Measurements from ENCODE around the gene NRSN1.

NRSN1 gene

DNA sequence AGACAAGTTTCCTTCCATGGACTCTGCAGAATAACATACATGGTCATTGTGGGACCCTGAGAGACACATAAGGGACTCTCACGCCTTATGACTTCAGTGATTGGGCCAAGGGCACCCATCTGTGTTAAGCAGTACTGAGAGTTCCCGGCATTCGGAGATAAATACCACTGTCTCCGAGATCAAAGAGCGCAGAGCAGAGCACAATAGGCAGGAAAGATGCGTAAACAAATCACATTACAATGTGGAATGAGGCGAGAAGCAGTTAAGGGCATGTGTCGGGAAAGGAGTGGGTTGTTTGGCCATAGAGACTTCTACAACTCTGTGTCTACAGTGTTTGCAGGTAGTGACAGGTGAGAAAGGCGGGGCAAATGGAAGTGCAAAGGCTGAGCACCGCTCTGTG, 57.6 kb downstream of the NRSN1 start:
- no peak for DNase-seq (ENCODE audit: extremely low read depth, low read depth)
- TF ChIP-seq, protein P1, sequence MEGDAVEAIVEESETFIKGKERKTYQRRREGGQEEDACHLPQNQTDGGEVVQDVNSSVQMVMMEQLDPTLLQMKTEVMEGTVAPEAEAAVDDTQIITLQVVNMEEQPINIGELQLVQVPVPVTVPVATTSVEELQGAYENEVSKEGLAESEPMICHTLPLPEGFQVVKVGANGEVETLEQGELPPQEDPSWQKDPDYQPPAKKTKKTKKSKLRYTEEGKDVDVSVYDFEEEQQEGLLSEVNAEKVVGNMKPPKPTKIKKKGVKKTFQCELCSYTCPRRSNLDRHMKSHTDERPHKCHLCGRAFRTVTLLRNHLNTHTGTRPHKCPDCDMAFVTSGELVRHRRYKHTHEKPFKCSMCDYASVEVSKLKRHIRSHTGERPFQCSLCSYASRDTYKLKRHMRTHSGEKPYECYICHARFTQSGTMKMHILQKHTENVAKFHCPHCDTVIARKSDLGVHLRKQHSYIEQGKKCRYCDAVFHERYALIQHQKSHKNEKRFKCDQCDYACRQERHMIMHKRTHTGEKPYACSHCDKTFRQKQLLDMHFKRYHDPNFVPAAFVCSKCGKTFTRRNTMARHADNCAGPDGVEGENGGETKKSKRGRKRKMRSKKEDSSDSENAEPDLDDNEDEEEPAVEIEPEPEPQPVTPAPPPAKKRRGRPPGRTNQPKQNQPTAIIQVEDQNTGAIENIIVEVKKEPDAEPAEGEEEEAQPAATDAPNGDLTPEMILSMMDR (IDR thresholded peaks at IDR 0.05; ENCODE audit: low read depth, low read length, missing control alignments), result no peak
- no peak overlapping the region for H3K4me3 ChIP-seq (replicated peaks; ENCODE audit: low read depth, low read length)

DNA sequence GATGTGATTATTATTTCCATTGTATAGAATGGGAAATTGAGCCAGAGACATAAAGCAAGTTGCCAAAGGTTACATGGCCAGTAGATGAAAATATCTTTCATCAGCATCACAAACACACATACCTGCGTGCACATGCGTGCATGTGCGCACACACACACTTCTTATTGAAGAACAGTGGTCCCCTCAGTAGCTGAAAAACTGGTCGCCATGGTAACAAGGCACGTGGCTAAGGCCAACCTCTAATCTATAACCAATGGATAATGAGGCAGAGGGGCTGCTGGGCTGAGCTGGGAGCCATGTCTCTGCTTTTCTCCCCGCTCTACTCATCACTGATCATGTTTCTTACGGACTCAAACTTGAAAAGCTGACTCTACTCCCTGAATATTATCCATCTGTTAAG, 60.3 kb downstream of the NRSN1 start:
- H3K4me3 ChIP-seq (replicated peaks; ENCODE audit: low read depth, low read length), result no peak overlapping the region
- DNase-seq (ENCODE audit: extremely low read depth, low read depth), result no peak
- TF ChIP-seq, protein P1 (IDR thresholded peaks at IDR 0.05; ENCODE audit: low read depth, low read length, missing control alignments), result no peak

DNA sequence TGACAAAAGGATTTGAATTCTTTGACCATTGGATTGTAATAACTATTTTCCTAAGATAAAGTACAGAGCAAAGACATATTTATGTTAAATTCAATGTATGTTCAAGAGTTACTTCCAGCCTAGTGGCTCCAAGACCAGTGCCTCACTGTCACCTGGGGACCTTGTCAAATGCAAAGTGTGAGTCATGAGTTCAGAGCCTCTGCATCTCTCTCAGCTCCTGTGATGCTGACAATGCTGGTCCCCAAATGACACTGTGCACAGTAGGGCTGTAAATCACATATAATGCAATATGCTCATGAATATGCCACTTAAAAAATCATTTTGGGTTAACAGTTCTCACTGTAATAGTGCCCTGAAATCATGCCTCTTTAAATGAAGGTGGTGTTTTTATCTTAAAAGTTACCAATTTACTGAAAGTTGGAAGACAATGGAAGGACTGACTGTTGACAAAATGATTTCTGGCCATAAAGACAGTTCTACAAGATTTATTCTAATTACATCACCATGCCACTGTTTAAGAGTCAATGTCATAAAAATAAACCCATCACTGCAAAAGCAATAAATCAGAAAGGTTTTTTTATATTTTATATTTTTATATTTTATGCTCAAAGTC, 62.1 kb downstream of the NRSN1 start:
- TF ChIP-seq, protein P1 (IDR thresholded peaks at IDR 0.05; ENCODE audit: low read depth, low read length, missing control alignments), result no peak
- no peak for DNase-seq (ENCODE audit: extremely low read depth, low read depth)
- H3K4me3 ChIP-seq (replicated peaks; ENCODE audit: low read depth, low read length), result no peak overlapping the region

DNA sequence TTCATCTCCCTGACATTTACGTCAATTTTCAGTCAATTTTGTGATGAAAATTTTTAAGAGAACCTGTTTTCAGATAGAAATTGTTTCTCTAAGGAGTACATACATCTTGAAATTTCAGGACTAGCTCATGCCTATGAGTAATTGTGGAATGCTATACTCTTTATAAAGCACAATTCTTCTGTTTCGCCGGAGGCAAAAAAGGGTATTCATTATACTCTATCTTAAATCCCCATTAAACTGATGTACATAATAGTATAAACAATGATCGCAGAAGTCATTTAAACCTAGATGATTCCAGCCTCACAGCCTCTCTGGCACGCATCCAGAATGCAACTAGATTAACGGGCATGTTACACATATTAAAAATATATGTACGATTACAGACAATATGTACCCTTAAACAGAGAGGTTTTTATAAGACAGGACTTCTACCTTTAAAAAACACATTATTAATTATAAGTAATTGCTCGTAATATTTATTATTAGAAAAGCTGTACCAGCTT, 62.6 kb downstream of the NRSN1 start:
- TF ChIP-seq, protein P1 (IDR thresholded peaks at IDR 0.05; ENCODE audit: low read depth, low read length, missing control alignments), result no peak
- no peak overlapping the region for H3K4me3 ChIP-seq (replicated peaks; ENCODE audit: low read depth, low read length)
- DNase-seq (ENCODE audit: extremely low read depth, low read depth), result no peak

DNA sequence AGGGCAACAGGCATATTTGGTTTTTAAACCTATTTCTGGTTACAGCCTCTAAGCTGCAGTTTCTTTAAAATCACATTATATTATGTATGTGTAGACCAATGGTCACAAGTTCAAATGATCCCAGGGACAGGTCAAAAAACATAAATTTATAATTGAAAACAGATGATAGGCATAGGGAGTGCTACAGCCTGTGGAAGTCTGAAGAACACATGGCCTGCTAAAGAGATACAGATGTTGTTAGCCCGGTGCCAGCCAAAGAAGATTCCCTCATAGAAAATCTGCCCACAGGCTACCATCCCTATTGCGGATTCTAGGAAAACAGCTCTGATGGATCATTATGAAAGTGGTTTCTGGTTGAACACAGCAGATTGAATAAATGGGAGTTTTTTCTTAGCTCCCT, 65.3 kb downstream of the NRSN1 start:
- DNase-seq (ENCODE audit: extremely low read depth, low read depth), result no peak
- TF ChIP-seq, protein P1 (IDR thresholded peaks at IDR 0.05; ENCODE audit: low read depth, low read length, missing control alignments), result no peak

DNA sequence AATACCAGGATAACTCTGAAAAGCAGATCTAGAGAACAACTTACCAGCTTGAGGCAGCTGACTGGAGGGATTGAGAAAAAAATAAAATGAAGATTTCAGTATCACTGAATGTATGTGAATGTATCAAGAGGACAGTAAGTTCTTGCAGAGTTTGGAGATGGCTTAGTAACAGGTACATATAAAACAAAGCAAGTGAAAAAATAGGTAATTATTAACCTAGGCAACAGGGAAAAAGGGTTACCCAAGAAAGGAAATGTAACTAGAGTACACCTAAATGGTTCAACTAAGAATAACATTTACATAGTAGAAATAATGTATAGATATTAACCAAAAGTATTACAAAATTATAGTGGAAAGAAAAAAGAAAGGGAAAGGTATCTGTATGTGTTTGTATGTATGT, 67.3 kb downstream of the NRSN1 start:
- no peak for DNase-seq (ENCODE audit: extremely low read depth, low read depth)
- no peak overlapping the region for H3K4me3 ChIP-seq (replicated peaks; ENCODE audit: low read depth, low read length)
- TF ChIP-seq, protein P1 (IDR thresholded peaks at IDR 0.05; ENCODE audit: low read depth, low read length, missing control alignments), result no peak

More for the DNA sequence above, 65.3 kb downstream of the NRSN1 start:
- no peak overlapping the region for H3K4me3 ChIP-seq (replicated peaks; ENCODE audit: low read depth, low read length)

Data from HFF-Myc (cell line).